Naive thymus-derived CD4-positive, alpha-beta T cell (primary cell): ENCODE measurements around the gene ERAP2. TPM values are rescaled to one million over a fixed set of nuclear protein-coding genes. Genes with fewer than 3 reads are reported as not detected.

Experiments used
- ATAC-seq: fragments of 150-1000 bp; cut with Tn5 transposase; 2 replicates; pipeline ENCODE4 v1.10.0; 2021; ENCODE audit warnings: mild to moderate bottlenecking, moderate library complexity
- CTCF ChIA-PET: fragments of 350-600 bp; sonication (Branson Sonifier 250); formaldehyde crosslinking; loops from one replicate; lab custom pipeline; 2021; ENCODE audit warnings: antibody characterized with exemption; lab: Charles Lee
- POLR2A ChIA-PET: fragments of 350-600 bp; sonication (Branson Sonifier 250); formaldehyde crosslinking; loops from one replicate; lab custom pipeline; 2021; ENCODE audit warnings: antibody characterized with exemption, inconsistent platforms; lab: Charles Lee
- DNase-seq, 9 donors: peaks; one replicate each; pipeline versions ENCODE4 v3.0.0 to v3.0.0-alpha.2; 2020 to 2022; ENCODE audit warnings: mixed read lengths in 1 of 9
- H3K27ac ChIP-seq: one replicate; pipeline ENCODE4 v1.7.0; 2013; ENCODE audit warnings: mild to moderate bottlenecking, low read depth, low read length, moderate library complexity
- H3K27me3 ChIP-seq, 2 donors: one replicate each; pipeline ENCODE4 v1.7.0; 2013; ENCODE audit warnings: low read length in 2 of 2, mild to moderate bottlenecking in 2 of 2, moderate library complexity in 2 of 2; ENCODE audit not compliant: control insufficient read depth in 2 of 2, insufficient read depth in 2 of 2
- H3K36me3 ChIP-seq, 3 experiments: 1 replicate in 2 of 3; 2 replicates in 1 of 3; pipeline ENCODE4 v1.7.0; 2013; ENCODE audit warnings: low read length in 3 of 3, mild to moderate bottlenecking in 3 of 3, moderate library complexity in 1 of 3; ENCODE audit not compliant: insufficient read depth in 3 of 3, control insufficient read depth in 2 of 3
- H3K4me1 ChIP-seq, 2 donors: one replicate each; pipeline ENCODE4 v1.7.0; 2013; ENCODE audit warnings: low read length in 2 of 2, mild to moderate bottlenecking in 2 of 2, moderate library complexity in 1 of 2; ENCODE audit not compliant: control insufficient read depth in 2 of 2, insufficient read depth in 2 of 2
- H3K4me3 ChIP-seq: 2 replicates; pipeline ENCODE4 v1.7.0; 2013; ENCODE audit warnings: mild to moderate bottlenecking, low read length
- H3K9me3 ChIP-seq, 3 experiments: 1 replicate in 2 of 3; 2 replicates in 1 of 3; pipeline ENCODE4 v1.7.0; 2013; ENCODE audit warnings: low read length in 3 of 3; ENCODE audit not compliant: control insufficient read depth in 2 of 3
- H3K27ac Mint-ChIP-seq, 9 donors: one replicate each; pipeline ENCODE4 v1.8.0; 2020 to 2022; ENCODE audit warnings: mixed read lengths in 9 of 9, mild to moderate bottlenecking in 8 of 9, moderate library complexity in 5 of 9, inconsistent platforms in 2 of 9
- H3K27me3 Mint-ChIP-seq, 5 donors: one replicate each; pipeline ENCODE4 v1.8.0; 2021 to 2022; ENCODE audit warnings: mixed read lengths in 5 of 5, mild to moderate bottlenecking in 1 of 5
- H3K36me3 Mint-ChIP-seq, 5 donors: one replicate each; pipeline ENCODE4 v1.8.0; 2020 to 2022; ENCODE audit warnings: mixed read lengths in 5 of 5, mild to moderate bottlenecking in 3 of 5, inconsistent platforms in 1 of 5
- H3K4me1 Mint-ChIP-seq, 7 donors: one replicate each; pipeline ENCODE4 v1.8.0; 2020 to 2022; ENCODE audit warnings: mixed read lengths in 7 of 7, mild to moderate bottlenecking in 3 of 7, inconsistent platforms in 1 of 7
- H3K4me3 Mint-ChIP-seq, 10 donors: one replicate each; pipeline ENCODE4 v1.8.0; 2020 to 2022; ENCODE audit warnings: mild to moderate bottlenecking in 10 of 10, mixed read lengths in 10 of 10, moderate library complexity in 6 of 10, inconsistent platforms in 2 of 10
- H3K9me3 Mint-ChIP-seq, 11 donors: one replicate each; pipeline ENCODE4 v1.8.0; 2020 to 2022; ENCODE audit warnings: mixed read lengths in 11 of 11, mild to moderate bottlenecking in 4 of 11, inconsistent platforms in 1 of 11, moderate library complexity in 1 of 11
- intact Hi-C, 2 donors: fragments of 100-400 bp; cut with micrococcal nuclease; formaldehyde crosslinking; loops; one replicate each; pipeline ENCODE4 v1.15.1; 2023
- polyA plus RNA-seq, 2 donors: library from polyadenylated mRNA; unstranded; fragments of 300-500 nt; fragmentation: Illumina TruSeq; gene quantifications; one replicate each; pipeline ENCODE4 v1.2.3, GENCODE V29; 2021
- total RNA-seq, 6 experiments: library from RNA in 5 of 6; stranded (reverse) in 5 of 6; gene quantifications; 1 replicate in 5 of 6; 2 replicates in 1 of 6; pipeline ENCODE4 v1.2.3 and lab custom pipeline; 2021 to 2026

Gene ERAP2
- total and polyA plus RNA-seq, 7 experiments from 2014 or later: 11.1 to 161 (median 97.2) TPM

GRCh38 chr5:96893342-96893741, 17.0 kb downstream of the ERAP2 start:
- Mint-ChIP-seq H3K4me3 (peak overlapping the region in 1 of 10 donors; percentile 10), H3K4me1 (peaks cover 17 to 69% (median 65%) of the 10 kb centered on the region in 7 donors), H3K36me3 (peaks cover 29 to 57% (median 51%) of the 10 kb centered on the region in 5 donors), H3K27ac (peak overlapping the region; percentile 17 to 98 (median 77)), H3K27me3 (no peaks in the 10 kb centered on the region), H3K9me3 (no peaks in the 10 kb centered on the region)
- intact Hi-C loops: loop anchor here in 1 of 2 donors (10.0 kb wide), 1 partner anchor 1881 kb away; the partner anchor contains the start of gene RGMB
- ChIA-PET CTCF (interaction anchor here (1.1 to 1.5 kb wide), 3 partner anchors 17 to 141 kb away, joined by 3 to 6 read pairs (median 4); partner anchors contain the start of gene ERAP2), POLR2A (interaction anchor here (0.9 to 2.0 kb wide), 10 partner anchors 8 to 85 kb away, joined by 3 to 7 read pairs (median 4); partner anchors contain the start of genes ERAP1, ERAP2 and LNPEP)
- no peaks in the 10 kb centered on the region for H3K9me3 ChIP-seq
- peaks cover 17 to 48% (median 42%) of the 10 kb centered on the region in 3 experiments for H3K36me3 ChIP-seq
- no peak for ATAC-seq
- no peaks in the 10 kb centered on the region for H3K27me3 ChIP-seq
- H3K27ac ChIP-seq: peak overlapping the region; percentile 42
- H3K4me1 ChIP-seq: peaks cover 6 to 17% of the 10 kb centered on the region in 2 donors
- peak in 1 of 9 donors; percentile 44 for DNase-seq
- H3K4me3 ChIP-seq: no peak overlapping the region

DNA sequence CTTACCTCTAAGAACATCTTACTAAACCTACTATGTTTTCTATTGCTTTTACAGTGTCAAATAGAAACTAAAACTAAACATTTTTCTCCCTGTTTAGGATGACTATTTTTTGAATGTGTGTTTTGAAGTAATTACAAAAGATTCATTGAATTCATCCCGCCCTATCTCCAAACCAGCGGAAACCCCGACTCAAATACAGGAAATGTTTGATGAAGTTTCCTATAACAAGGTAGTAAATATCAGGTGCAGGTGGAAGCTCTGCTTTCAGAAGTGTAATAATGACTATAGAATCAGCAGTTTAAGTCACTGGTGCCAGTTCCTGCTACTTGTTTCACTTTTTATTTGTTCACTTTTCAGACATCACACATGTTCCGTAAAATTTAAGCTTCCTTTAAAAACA, 20.0 kb downstream of the ERAP2 start:
- ATAC-seq (peak; percentile 89), DNase-seq (peak in 7 of 9 donors; percentile 46 to 85 (median 74))
- Histone ChIP-seq H3K27ac (peak overlapping the region; percentile 69), H3K9me3 (no peaks in the 10 kb centered on the region), H3K4me3 (peak overlapping the region; percentile 36), H3K27me3 (no peaks in the 10 kb centered on the region), H3K4me1 (peaks cover 6 to 17% of the 10 kb centered on the region in 2 donors), H3K36me3 (peaks cover 17 to 51% (median 41%) of the 10 kb centered on the region in 3 experiments)
- ChIA-PET POLR2A (interaction anchor here (0.7 to 6.7 kb wide), 21 partner anchors 8 to 1249 kb away, joined by 3 to 57 read pairs (median 5); partner anchors contain the start of genes ERAP1, ERAP2 and LNPEP), CTCF (interaction anchor here (0.8 to 1.8 kb wide), 3 partner anchors 18 to 27 kb away, joined by 3 to 13 read pairs (median 5); partner anchors contain the start of gene ERAP2)
- Mint-ChIP-seq H3K9me3 (no peaks in the 10 kb centered on the region), H3K4me1 (peaks cover 25 to 68% (median 65%) of the 10 kb centered on the region in 7 donors), H3K36me3 (peaks cover 34 to 61% (median 47%) of the 10 kb centered on the region in 5 donors), H3K27me3 (no peaks in the 10 kb centered on the region), H3K4me3 (peak overlapping the region; percentile 67 to 88 (median 79)), H3K27ac (peak overlapping the region; percentile 83 to 98 (median 94))
- intact Hi-C loops: loop anchor here (1.0 to 10.0 kb wide), 9 partner anchors 9 to 1879 kb away; partner anchors contain the start of genes ERAP2 (in 2 of the 2) and RGMB (in 1 of the 2)

- H3K27ac ChIP-seq: peak overlapping the region; percentile 69
- H3K4me3 ChIP-seq: peak overlapping the region; percentile 36
- H3K4me1 ChIP-seq: peaks cover 6 to 17% of the 10 kb centered on the region in 2 donors
- ChIA-PET POLR2A (interaction anchor here (0.6 to 6.7 kb wide), 23 partner anchors 8 to 1250 kb away, joined by 3 to 57 read pairs (median 4); partner anchors contain the start of genes ERAP1, ERAP2 and LNPEP), CTCF (interaction anchor here (0.8 to 1.8 kb wide), 3 partner anchors 18 to 28 kb away, joined by 3 to 13 read pairs (median 5); partner anchors contain the start of gene ERAP2)
- H3K9me3 ChIP-seq: no peaks in the 10 kb centered on the region
- H3K27me3 ChIP-seq: no peaks in the 10 kb centered on the region
- peaks cover 17 to 52% (median 46%) of the 10 kb centered on the region in 3 experiments for H3K36me3 ChIP-seq
- Mint-ChIP-seq H3K4me3 (peak overlapping the region; percentile 67 to 88 (median 79)), H3K4me1 (peaks cover 26 to 71% (median 68%) of the 10 kb centered on the region in 7 donors), H3K27ac (peak overlapping the region; percentile 83 to 98 (median 94)), H3K27me3 (no peaks in the 10 kb centered on the region), H3K9me3 (no peaks in the 10 kb centered on the region), H3K36me3 (peaks cover 39 to 66% (median 52%) of the 10 kb centered on the region in 5 donors)
- DNase-seq (no peak), ATAC-seq (peak; percentile 73)
- intact Hi-C loops: loop anchor here (1.0 to 10.0 kb wide), 9 partner anchors 8 to 1878 kb away; partner anchors contain the start of genes ERAP2 (in 2 of the 2) and RGMB (in 1 of the 2)
Measured at GRCh38 chr5:96896806-96897205, 20.5 kb downstream of the ERAP2 start.

DNA sequence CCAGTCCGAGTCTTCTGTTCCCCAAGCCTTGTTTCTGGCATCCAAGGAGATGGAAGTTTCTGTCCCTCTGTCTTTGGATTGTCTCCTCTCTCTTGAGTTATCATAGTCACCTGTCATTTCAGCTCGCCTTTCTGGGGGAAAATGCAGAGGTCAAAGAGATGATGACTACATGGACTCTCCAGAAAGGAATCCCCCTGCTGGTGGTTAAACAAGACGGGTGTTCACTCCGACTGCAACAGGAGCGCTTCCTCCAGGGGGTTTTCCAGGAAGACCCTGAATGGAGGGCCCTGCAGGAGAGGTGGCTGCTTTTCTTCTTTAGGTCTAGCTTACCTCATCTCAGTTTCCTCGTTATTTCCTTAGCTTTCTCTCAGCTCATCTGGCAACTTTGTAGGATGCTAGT, 25.1 kb downstream of the ERAP2 start:
- POLR2A ChIA-PET: interaction anchor here (0.9 to 6.7 kb wide), 5 partner anchors 8 to 26 kb away, joined by 3 to 57 read pairs (median 5); partner anchors contain the start of gene ERAP2
- H3K9me3 Mint-ChIP-seq: no peaks in the 10 kb centered on the region
- H3K27ac ChIP-seq: no peak overlapping the region
- H3K4me3 ChIP-seq: no peak overlapping the region
- no peak overlapping the region for H3K4me3 Mint-ChIP-seq
- H3K27ac Mint-ChIP-seq: peak overlapping the region in 5 of 9 donors; percentile 26 to 59 (median 56)
- no peaks in the 10 kb centered on the region for H3K9me3 ChIP-seq
- peaks cover 22 to 49% (median 40%) of the 10 kb centered on the region in 7 donors for H3K4me1 Mint-ChIP-seq
- H3K27me3 Mint-ChIP-seq: no peaks in the 10 kb centered on the region
- peaks cover 4 to 66% (median 47%) of the 10 kb centered on the region in 3 experiments for H3K36me3 ChIP-seq
- intact Hi-C loops: loop anchor here in 1 of 2 donors (10.0 kb wide), 1 partner anchor 127 kb away; no protein-coding TSS in a partner anchor
- no peak for DNase-seq
- H3K27me3 ChIP-seq: no peaks in the 10 kb centered on the region
- peaks cover 6 to 9% of the 10 kb centered on the region in 2 donors for H3K4me1 ChIP-seq
- ATAC-seq: no peak
- CTCF ChIA-PET: interaction anchor here (3.0 kb wide), 1 partner anchor 32 kb away, joined by 16 read pairs; no protein-coding TSS in a partner anchor
- H3K36me3 Mint-ChIP-seq: peaks cover 22 to 69% (median 54%) of the 10 kb centered on the region in 5 donors

- no peaks in the 10 kb centered on the region for H3K27me3 ChIP-seq
- intact Hi-C loops: loop anchor here in 1 of 2 donors (10.0 kb wide), 1 partner anchor 127 kb away; no protein-coding TSS in a partner anchor
Measured at GRCh38 chr5:96901841-96902240, 25.5 kb downstream of the ERAP2 start.

GRCh38 chr5:96902876-96903275, 26.6 kb downstream of the ERAP2 start:
- ChIA-PET POLR2A (interaction anchor here (0.6 kb wide), 2 partner anchors 31 to 95 kb away, joined by 3 to 4 read pairs; partner anchors contain the start of gene ERAP1), CTCF (interaction anchor here (3.0 kb wide), 1 partner anchor 34 kb away, joined by 16 read pairs; no protein-coding TSS in a partner anchor)
- Histone ChIP-seq H3K27me3 (no peaks in the 10 kb centered on the region), H3K36me3 (peaks cover 4 to 71% (median 42%) of the 10 kb centered on the region in 3 experiments), H3K4me3 (no peak overlapping the region), H3K27ac (no peak overlapping the region), H3K9me3 (no peaks in the 10 kb centered on the region), H3K4me1 (no peaks in the 10 kb centered on the region)
- intact Hi-C loops: loop anchor here in 1 of 2 donors (10.0 kb wide), 1 partner anchor 128 kb away; no protein-coding TSS in a partner anchor
- Mint-ChIP-seq H3K36me3 (peaks cover 22 to 65% (median 51%) of the 10 kb centered on the region in 5 donors), H3K27me3 (no peaks in the 10 kb centered on the region), H3K4me3 (no peak overlapping the region), H3K9me3 (no peaks in the 10 kb centered on the region), H3K4me1 (peaks cover 15 to 34% (median 30%) of the 10 kb centered on the region in 7 donors), H3K27ac (no peak overlapping the region)
- no peak for DNase-seq
- ATAC-seq: no peak

More at GRCh38 chr5:96901841-96902240, 25.5 kb downstream of the ERAP2 start:
- ChIA-PET CTCF (interaction anchor here (3.0 kb wide), 1 partner anchor 33 kb away, joined by 16 read pairs; no protein-coding TSS in a partner anchor), POLR2A (interaction anchor here (0.6 to 6.7 kb wide), 4 partner anchors 17 to 96 kb away, joined by 3 to 57 read pairs (median 4); partner anchors contain the start of gene ERAP2)
- Mint-ChIP-seq H3K36me3 (peaks cover 22 to 69% (median 54%) of the 10 kb centered on the region in 5 donors), H3K4me1 (peaks cover 20 to 44% (median 36%) of the 10 kb centered on the region in 7 donors), H3K4me3 (no peak overlapping the region), H3K27ac (peak overlapping the region in 5 of 9 donors; percentile 25 to 74 (median 58)), H3K9me3 (no peaks in the 10 kb centered on the region), H3K27me3 (no peaks in the 10 kb centered on the region)
- ATAC-seq (no peak), DNase-seq (no peak)
- Histone ChIP-seq H3K4me3 (no peak overlapping the region), H3K4me1 (peaks cover 2 to 6% of the 10 kb centered on the region in 2 donors), H3K9me3 (no peaks in the 10 kb centered on the region), H3K27ac (no peak overlapping the region), H3K36me3 (peaks cover 4 to 69% (median 43%) of the 10 kb centered on the region in 3 experiments)
